Measurements from ENCODE around the gene SLC16A1.
"Not testable (repeated sequence)": the region's sequence is repeated elsewhere in the genome, so short reads cannot be mapped to it uniquely, and the experiment has no call there.

Gene SLC16A1

GRCh38 chr1:112889052-112889768, 66.8 kb downstream of the SLC16A1 start:
- no peak for TF ChIP-seq CTCF (IDR thresholded peaks at IDR 0.05; ENCODE audit: low read depth, low read length)
- no peak for DNase-seq
- Histone ChIP-seq H3K27me3 (no peaks in the 10 kb centered on the region), H3K9me3 (peaks cover 7% of the 10 kb centered on the region), H3K4me3 (ENCODE audit: low read depth, low read length) (no peak overlapping the region), H3K36me3 (no peaks in the 10 kb centered on the region), H3K4me1 (no peaks in the 10 kb centered on the region)

- Histone ChIP-seq H3K36me3 (no peaks in the 10 kb centered on the region), H3K9me3 (peaks cover 2% of the 10 kb centered on the region; the same call in 1 of the 2 replicates), H3K4me3 (ENCODE audit: low read depth, low read length) (no peak overlapping the region), H3K27me3 (no peaks in the 10 kb centered on the region), H3K4me1 (no peaks in the 10 kb centered on the region)
- no peak for DNase-seq
- TF ChIP-seq CTCF (IDR thresholded peaks at IDR 0.05; ENCODE audit: low read depth, low read length) = no peak
These were observed 67.4 kb downstream of the SLC16A1 start for GRCh38 chr1:112888630-112889029.

GRCh38 chr1:112887599-112888283, 68.3 kb downstream of the SLC16A1 start:
- no peak for TF ChIP-seq CTCF (IDR thresholded peaks at IDR 0.05; ENCODE audit: low read depth, low read length)
- Histone ChIP-seq H3K4me3 (ENCODE audit: low read depth, low read length) (no peak overlapping the region), H3K9me3 (no peaks in the 10 kb centered on the region)

GRCh38 chr1:112884996-112885395, 71.0 kb downstream of the SLC16A1 start:
- H3K4me1 ChIP-seq = not testable (repeated sequence)

More at GRCh38 chr1:112887599-112888283, 68.3 kb downstream of the SLC16A1 start:
- DNase-seq = no peak
- H3K27me3 ChIP-seq = no peaks in the 10 kb centered on the region
- no peaks in the 10 kb centered on the region for H3K4me1 ChIP-seq
- no peaks in the 10 kb centered on the region for H3K36me3 ChIP-seq

GRCh38 chr1:112882271-112882744, 73.7 kb downstream of the SLC16A1 start:
- no peak overlapping the region for H3K4me3 ChIP-seq (ENCODE audit: low read depth, low read length)
- no peak for DNase-seq
- H3K27me3 ChIP-seq = no peaks in the 10 kb centered on the region
- H3K36me3 ChIP-seq = no peaks in the 10 kb centered on the region
- H3K9me3 ChIP-seq = no peaks in the 10 kb centered on the region
- TF ChIP-seq CTCF (IDR thresholded peaks at IDR 0.05; ENCODE audit: low read depth, low read length) = no peak
- no peaks in the 10 kb centered on the region for H3K4me1 ChIP-seq

More at GRCh38 chr1:112884996-112885395, 71.0 kb downstream of the SLC16A1 start:
- not testable (repeated sequence) for H3K36me3 ChIP-seq; DNase-seq; H3K27me3 ChIP-seq; H3K4me3 ChIP-seq (ENCODE audit: low read depth, low read length); H3K9me3 ChIP-seq

GRCh38 chr1:112881742-112882127, 74.3 kb downstream of the SLC16A1 start:
- H3K36me3 ChIP-seq = no peaks in the 10 kb centered on the region
- H3K27me3 ChIP-seq = no peaks in the 10 kb centered on the region
- no peak for DNase-seq
- no peaks in the 10 kb centered on the region for H3K9me3 ChIP-seq
- H3K4me3 ChIP-seq (ENCODE audit: low read depth, low read length) = no peak overlapping the region
- TF ChIP-seq CTCF (IDR thresholded peaks at IDR 0.05; ENCODE audit: low read depth, low read length) = no peak
- H3K4me1 ChIP-seq = no peaks in the 10 kb centered on the region

Measured in BE2C (cell line).